Measurements from ENCODE around the gene TTC22.

TTC22 gene

DNA sequence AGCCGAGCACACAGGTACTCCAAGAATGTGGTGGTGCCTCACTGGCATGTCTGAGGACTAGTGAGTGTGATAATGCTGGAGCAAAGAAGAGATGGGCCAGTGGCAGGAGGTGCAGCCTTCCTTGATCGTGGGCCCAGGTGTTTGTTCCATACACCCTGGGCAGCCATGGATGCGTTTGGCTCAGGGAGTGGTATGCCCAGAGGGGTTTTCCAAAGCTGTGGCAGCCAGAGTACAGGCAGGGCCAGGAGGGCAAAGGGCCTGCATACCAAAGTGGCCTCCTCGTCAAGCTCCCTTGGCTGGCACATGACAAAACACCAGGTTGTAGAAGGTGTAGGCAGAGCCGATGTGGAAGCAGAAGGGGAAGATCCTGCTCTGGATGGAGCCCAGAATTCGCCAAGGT, 55.8 kb downstream of the TTC22 start:
- no peaks in the 10 kb centered on the region for H3K27me3 Mint-ChIP-seq
- no peak overlapping the region for H3K27ac Mint-ChIP-seq
- no peak for DNase-seq
- ATAC-seq: no peak
- H3K36me3 Mint-ChIP-seq (ENCODE audit: low read depth): peaks cover 15% of the 10 kb centered on the region
- H3K4me1 Mint-ChIP-seq: no peaks in the 10 kb centered on the region
- H3K4me3 Mint-ChIP-seq: no peak overlapping the region
- no peaks in the 10 kb centered on the region for H3K9me3 Mint-ChIP-seq

GRCh38 chr1:54744696-54745095, 56.4 kb downstream of the TTC22 start:
- Mint-ChIP-seq H3K9me3 (no peaks in the 10 kb centered on the region), H3K27ac (no peak overlapping the region), H3K4me3 (no peak overlapping the region), H3K27me3 (no peaks in the 10 kb centered on the region), H3K36me3 (ENCODE audit: low read depth) (peaks cover 20% of the 10 kb centered on the region), H3K4me1 (no peaks in the 10 kb centered on the region)
- no peak for DNase-seq
- no peak for ATAC-seq

DNA sequence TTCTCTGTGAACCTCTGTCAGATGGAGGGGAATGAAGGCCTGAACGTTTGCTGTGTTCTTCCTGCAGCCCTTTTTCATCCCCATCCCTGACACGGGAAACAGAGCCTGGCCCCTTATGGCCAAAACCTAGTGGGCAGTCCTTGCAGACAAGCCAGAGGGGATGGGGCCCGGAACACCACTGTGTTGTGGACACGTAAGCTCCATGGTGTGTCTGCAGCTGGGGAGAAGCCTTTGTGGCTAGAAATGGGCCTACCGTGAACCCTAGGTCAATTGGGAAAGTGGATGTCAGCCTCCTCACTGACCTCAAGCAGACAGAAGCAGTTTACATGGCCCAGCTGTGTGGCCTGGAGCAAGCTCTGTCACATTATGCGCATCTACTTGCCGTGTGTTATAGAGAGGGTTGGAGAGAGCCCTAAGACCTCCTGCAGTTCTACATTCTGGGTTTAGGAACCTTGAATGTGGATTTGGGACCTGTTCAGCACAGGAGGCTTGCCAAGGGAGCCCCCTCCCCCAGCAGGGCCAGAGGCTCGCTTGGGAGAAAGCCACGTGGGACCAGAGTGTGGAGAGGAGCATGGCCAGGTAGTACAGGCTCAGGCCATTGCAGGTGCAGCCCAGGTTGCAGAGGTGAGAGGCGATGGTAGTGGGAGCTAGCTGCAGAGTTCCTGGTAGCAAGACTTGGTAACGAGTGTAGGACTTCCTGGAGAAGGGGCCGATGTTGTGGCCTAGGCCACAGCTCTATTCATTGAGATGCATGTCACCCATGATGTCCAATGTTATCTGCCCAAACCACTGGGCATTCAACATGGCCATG, 57.5 kb downstream of the TTC22 start:
- H3K36me3 Mint-ChIP-seq (ENCODE audit: low read depth): peaks cover 27% of the 10 kb centered on the region
- no peak overlapping the region for H3K27ac Mint-ChIP-seq
- DNase-seq: no peak
- no peaks in the 10 kb centered on the region for H3K27me3 Mint-ChIP-seq
- no peak for ATAC-seq
- H3K4me1 Mint-ChIP-seq: no peaks in the 10 kb centered on the region
- no peak overlapping the region for H3K4me3 Mint-ChIP-seq
- H3K9me3 Mint-ChIP-seq: no peaks in the 10 kb centered on the region

DNA sequence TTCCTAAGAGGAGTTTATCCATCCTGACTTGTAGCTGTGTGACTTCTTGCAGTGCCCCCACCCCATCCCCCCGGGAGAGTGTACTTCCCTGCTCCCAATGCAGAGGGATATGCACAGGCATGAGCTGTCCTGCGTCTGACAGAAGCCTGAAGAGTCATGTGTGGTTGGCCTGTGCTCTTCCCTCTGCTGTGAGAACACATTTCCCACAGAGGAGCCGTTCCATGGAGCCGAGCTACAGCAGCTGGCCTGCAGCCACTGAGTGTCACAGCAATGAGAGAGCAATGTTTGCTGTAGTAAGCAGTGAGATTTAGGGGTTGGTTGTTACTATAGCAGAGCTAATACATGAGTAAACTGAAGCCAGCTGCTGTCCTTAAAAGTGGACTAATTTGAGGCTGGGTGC, 58.8 kb downstream of the TTC22 start:
- ATAC-seq (no peak), DNase-seq (no peak)
- Mint-ChIP-seq H3K9me3 (no peaks in the 10 kb centered on the region), H3K4me3 (no peak overlapping the region), H3K27me3 (no peaks in the 10 kb centered on the region), H3K36me3 (ENCODE audit: low read depth) (peaks cover 36% of the 10 kb centered on the region), H3K27ac (no peak overlapping the region), H3K4me1 (no peaks in the 10 kb centered on the region)

- Mint-ChIP-seq H3K27ac (peak overlapping the region; percentile 56), H3K9me3 (no peaks in the 10 kb centered on the region), H3K27me3 (no peaks in the 10 kb centered on the region), H3K36me3 (ENCODE audit: low read depth) (peaks cover 43% of the 10 kb centered on the region), H3K4me3 (no peak overlapping the region), H3K4me1 (no peaks in the 10 kb centered on the region)
- DNase-seq (no peak), ATAC-seq (no peak)
These were observed 59.6 kb downstream of the TTC22 start for GRCh38 chr1:54741531-54741930.

- H3K27me3 Mint-ChIP-seq: no peaks in the 10 kb centered on the region
- no peak overlapping the region for H3K4me3 Mint-ChIP-seq
- H3K27ac Mint-ChIP-seq: no peak overlapping the region
- ATAC-seq (no peak), DNase-seq (no peak)
- H3K36me3 Mint-ChIP-seq (ENCODE audit: low read depth): peaks cover 50% of the 10 kb centered on the region
- H3K4me1 Mint-ChIP-seq: no peaks in the 10 kb centered on the region
- H3K9me3 Mint-ChIP-seq: no peaks in the 10 kb centered on the region
These were observed 62.9 kb downstream of the TTC22 start for GRCh38 chr1:54738244-54738643.

GRCh38 chr1:54736685-54737084, 64.4 kb downstream of the TTC22 start:
- H3K27me3 Mint-ChIP-seq: no peaks in the 10 kb centered on the region
- peaks cover 47% of the 10 kb centered on the region for H3K36me3 Mint-ChIP-seq (ENCODE audit: low read depth)
- no peak overlapping the region for H3K4me3 Mint-ChIP-seq
- no peak overlapping the region for H3K27ac Mint-ChIP-seq
- ATAC-seq (no peak), DNase-seq (no peak)
- H3K9me3 Mint-ChIP-seq: no peaks in the 10 kb centered on the region
- H3K4me1 Mint-ChIP-seq: no peaks in the 10 kb centered on the region
